ENCODE measurements around the gene TXNIP.

DNA sequence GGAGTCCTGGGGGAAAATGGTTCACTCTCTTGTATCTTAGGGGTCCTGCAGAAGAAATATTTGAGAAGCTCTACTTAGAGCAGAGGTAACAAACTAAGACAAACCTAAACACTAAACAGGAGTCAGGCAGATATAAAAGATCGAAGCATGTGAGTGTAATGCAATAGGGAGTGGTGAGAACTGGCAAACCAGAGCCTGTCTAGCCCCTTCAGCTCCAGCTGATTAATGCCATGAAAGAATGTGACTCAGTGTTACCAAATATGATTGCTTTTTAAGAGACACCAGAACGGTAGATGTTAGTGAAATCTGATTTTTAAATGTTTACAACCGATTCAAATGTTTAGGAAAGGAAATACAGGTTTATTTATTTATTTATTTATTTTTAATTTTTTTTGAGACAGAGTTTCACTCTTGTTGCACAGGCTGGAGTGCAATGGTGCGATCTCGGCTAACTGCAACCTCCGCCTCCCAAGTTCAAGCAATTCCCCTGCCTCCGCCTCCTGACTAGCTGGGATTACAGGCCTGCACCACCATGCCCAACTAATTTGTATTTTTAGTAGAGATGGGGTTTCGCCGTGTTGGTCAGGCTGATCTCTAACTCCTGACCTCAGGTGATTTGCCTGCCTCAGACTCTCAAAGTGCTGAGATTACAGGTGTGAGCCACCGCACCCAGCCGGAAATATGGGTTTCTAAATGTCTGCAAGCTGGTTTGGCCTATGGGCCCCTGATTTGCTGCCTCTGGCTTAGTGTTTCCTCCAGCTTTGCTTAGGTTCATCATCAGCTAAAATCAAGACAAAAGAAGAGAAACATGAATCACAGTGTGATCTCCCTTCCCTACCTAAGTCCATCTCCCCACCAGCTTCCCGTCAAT is 12.2 kb downstream of the TXNIP start:
- TF ChIP-seq POLR2A (IDR thresholded peaks at IDR 0.05) = no peak
- TF ChIP-seq, protein P1, sequence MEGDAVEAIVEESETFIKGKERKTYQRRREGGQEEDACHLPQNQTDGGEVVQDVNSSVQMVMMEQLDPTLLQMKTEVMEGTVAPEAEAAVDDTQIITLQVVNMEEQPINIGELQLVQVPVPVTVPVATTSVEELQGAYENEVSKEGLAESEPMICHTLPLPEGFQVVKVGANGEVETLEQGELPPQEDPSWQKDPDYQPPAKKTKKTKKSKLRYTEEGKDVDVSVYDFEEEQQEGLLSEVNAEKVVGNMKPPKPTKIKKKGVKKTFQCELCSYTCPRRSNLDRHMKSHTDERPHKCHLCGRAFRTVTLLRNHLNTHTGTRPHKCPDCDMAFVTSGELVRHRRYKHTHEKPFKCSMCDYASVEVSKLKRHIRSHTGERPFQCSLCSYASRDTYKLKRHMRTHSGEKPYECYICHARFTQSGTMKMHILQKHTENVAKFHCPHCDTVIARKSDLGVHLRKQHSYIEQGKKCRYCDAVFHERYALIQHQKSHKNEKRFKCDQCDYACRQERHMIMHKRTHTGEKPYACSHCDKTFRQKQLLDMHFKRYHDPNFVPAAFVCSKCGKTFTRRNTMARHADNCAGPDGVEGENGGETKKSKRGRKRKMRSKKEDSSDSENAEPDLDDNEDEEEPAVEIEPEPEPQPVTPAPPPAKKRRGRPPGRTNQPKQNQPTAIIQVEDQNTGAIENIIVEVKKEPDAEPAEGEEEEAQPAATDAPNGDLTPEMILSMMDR (IDR thresholded peaks at IDR 0.05) = no peak
- no peak for TF ChIP-seq POLR2AphosphoS5 (IDR thresholded peaks at IDR 0.05)

Data from breast epithelium (tissue), 3 donors.